ENCODE measurements around the gene PHACTR1.

Gene PHACTR1

GRCh38 chr6:13079096-13079723 lies 362.6 kb downstream of the PHACTR1 start:
- DNase-seq, result no peak

- no peak for DNase-seq
Observed at GRCh38 chr6:13080462-13081188, 364.1 kb downstream of the PHACTR1 start.

GRCh38 chr6:13081189-13081563 lies 364.6 kb downstream of the PHACTR1 start:
- DNase-seq, result no peak

GRCh38 chr6:13089296-13089994 lies 372.9 kb downstream of the PHACTR1 start:
- no peak for DNase-seq

- no peak for DNase-seq
Observed at GRCh38 chr6:13091192-13091591, 374.6 kb downstream of the PHACTR1 start.

- DNase-seq, result no peak
Observed at GRCh38 chr6:13094781-13095425, 378.3 kb downstream of the PHACTR1 start.

GRCh38 chr6:13096084-13096483 lies 379.5 kb downstream of the PHACTR1 start:
- no peak for DNase-seq

GRCh38 chr6:13097454-13097853 lies 380.9 kb downstream of the PHACTR1 start:
- DNase-seq, result no peak

GRCh38 chr6:13098006-13098405 lies 381.4 kb downstream of the PHACTR1 start:
- no peak for DNase-seq

GRCh38 chr6:13098793-13099570 lies 382.4 kb downstream of the PHACTR1 start:
- no peak for DNase-seq

- DNase-seq, result no peak
Observed at GRCh38 chr6:13099771-13100170, 383.2 kb downstream of the PHACTR1 start.

GRCh38 chr6:13101409-13101808 lies 384.8 kb downstream of the PHACTR1 start:
- no peak for DNase-seq

GRCh38 chr6:13101985-13102384 lies 385.4 kb downstream of the PHACTR1 start:
- DNase-seq, result no peak

- no peak for DNase-seq
Observed at GRCh38 chr6:13103169-13103568, 386.6 kb downstream of the PHACTR1 start.

- no peak for DNase-seq
Observed at GRCh38 chr6:13105139-13105538, 388.6 kb downstream of the PHACTR1 start.

- DNase-seq, result no peak
Observed at GRCh38 chr6:13112921-13113320, 396.4 kb downstream of the PHACTR1 start.

GRCh38 chr6:13113376-13113775 lies 396.8 kb downstream of the PHACTR1 start:
- DNase-seq, result no peak

- DNase-seq, result no peak
Observed at GRCh38 chr6:13113981-13114593, 397.5 kb downstream of the PHACTR1 start.

GRCh38 chr6:13116155-13116554 lies 399.6 kb downstream of the PHACTR1 start:
- no peak for DNase-seq

- DNase-seq, result no peak
Observed at GRCh38 chr6:13117570-13117969, 401.0 kb downstream of the PHACTR1 start.

GRCh38 chr6:13119549-13119948 lies 403.0 kb downstream of the PHACTR1 start:
- no peak for DNase-seq

Data from CD4-positive, alpha-beta T cell treated with Interleukin-12 subunit alpha and Interleukin-12 subunit beta, for 1 hour (primary cell).